GM12878 (cell line): ENCODE data around the gene SOX5. TPM values are rescaled to one million over a fixed set of nuclear protein-coding genes. Genes with fewer than 3 reads are reported as not detected.

Experiments used
- ATAC-seq: fragments of 200-7000 bp; cut with Tn5 transposase; 3 replicates; pipeline ENCODE4 v1.9.1; 2020; ENCODE audit warnings: mild to moderate bottlenecking, moderate library complexity
- BruUV-seq: library from RNA; stranded (reverse); fragments of 400-500 nt; replicated peaks from 2 replicates; lab custom pipeline; 2021; lab: Mats Ljungman, UMichigan
- CTCF ChIA-PET: fragments of 300-600 bp; sonication (Branson Sonifier 250); formaldehyde crosslinking; extraction: SDS; loops from one replicate; lab custom pipeline; 2021; ENCODE audit warnings: inconsistent platforms; lab: Yijun Ruan, JAX
- POLR2A ChIA-PET: fragments of 350-600 bp; formaldehyde crosslinking; extraction: SDS; loops from one replicate; lab custom pipeline; 2021; ENCODE audit warnings: inconsistent platforms; lab: Charles Lee
- RAD21 ChIA-PET: fragments of 300-600 bp; sonication (Branson Sonifier 250); formaldehyde crosslinking; loops from one replicate; lab custom pipeline; 2023; ENCODE audit warnings: antibody characterized with exemption; ENCODE audit not compliant: unreplicated experiment; lab: Charles Lee
- SMC1A ChIA-PET: fragments of 300-600 bp; sonication (Branson Sonifier 250); formaldehyde crosslinking; loops from one replicate; lab custom pipeline; 2023; ENCODE audit not compliant: unreplicated experiment, uncharacterized antibody; lab: Charles Lee
- DNase-seq: peaks from one replicate; pipeline ENCODE4 v3.0.0-alpha.2; 2011; ENCODE audit warnings: low read depth, low spot score
- FAIRE-seq: peaks from 3 replicates; lab custom pipeline; 2011; peaks lifted over from hg19 to GRCh38; lab: Jason Lieb, UNC
- H2AFZ ChIP-seq: 2 replicates; pipeline ENCODE4 v1.6.0; 2011; ENCODE audit warnings: low read depth, low read length, control low read depth; ENCODE audit not compliant: control insufficient read depth
- H3K27ac ChIP-seq: 2 replicates; pipeline ENCODE4 v1.5.1; 2011; ENCODE audit warnings: control low read depth; ENCODE audit not compliant: control insufficient read depth, insufficient read depth
- H3K27me3 ChIP-seq, 2 experiments: replicated peaks in 1 of 2; 2 replicates each; pipeline versions ENCODE4 v1.6.0 to v1.6.1; 2011; ENCODE audit warnings: low read length in 1 of 2; ENCODE audit not compliant: control insufficient read depth in 2 of 2, insufficient read depth in 2 of 2
- H3K36me3 ChIP-seq, 2 experiments: 2 replicates each; pipeline ENCODE4 v1.5.1; 2011; ENCODE audit warnings: low read length in 1 of 2; ENCODE audit not compliant: control insufficient read depth in 2 of 2, insufficient read depth in 2 of 2
- H3K4me1 ChIP-seq: 2 replicates; pipeline ENCODE4 v1.6.1; 2011; ENCODE audit warnings: mild to moderate bottlenecking, low read length, moderate library complexity, mixed read lengths; ENCODE audit not compliant: control insufficient read depth, insufficient read depth
- H3K4me2 ChIP-seq: 2 replicates; pipeline ENCODE4 v1.6.0; 2011; ENCODE audit warnings: control low read depth; ENCODE audit not compliant: control insufficient read depth, insufficient read depth
- H3K4me3 ChIP-seq: fragments of 200-600 bp; sonication (generic); 2 replicates; pipeline ENCODE4 v1.5.1; 2016
- H3K79me2 ChIP-seq: 2 replicates; pipeline ENCODE4 v1.6.0; 2011; ENCODE audit warnings: low read length; ENCODE audit not compliant: control insufficient read depth, insufficient read depth
- H3K9ac ChIP-seq: 2 replicates; pipeline ENCODE4 v1.8.0; 2011; ENCODE audit warnings: low read length, control low read depth, mixed read lengths; ENCODE audit not compliant: control insufficient read depth, insufficient read depth
- H3K9me3 ChIP-seq: replicated peaks from 3 replicates; pipeline ENCODE4 v1.5.1; 2011; ENCODE audit warnings: mild to moderate bottlenecking, low read length; ENCODE audit not compliant: control insufficient read depth, insufficient read depth
- H4K20me1 ChIP-seq: 2 replicates; pipeline ENCODE4 v1.6.0; 2011; ENCODE audit not compliant: control insufficient read depth, insufficient read depth
- MTA2 ChIP-seq: fragments of 450-650 bp; IDR thresholded peaks from 2 replicates; pipeline ENCODE4 v1.6.1; 2016; ENCODE audit warnings: low read depth, mild to moderate bottlenecking, moderate library complexity
- NFIC ChIP-seq: IDR thresholded peaks from 2 replicates; pipeline ENCODE4 v1.6.1; 2012; ENCODE audit warnings: low read depth, mild to moderate bottlenecking, inconsistent platforms, low read length, moderate library complexity
- SMAD1 ChIP-seq: fragments of 450-650 bp; IDR thresholded peaks from 2 replicates; pipeline ENCODE4 v1.6.1; 2018; ENCODE audit warnings: mild to moderate bottlenecking, low read depth; ENCODE audit not compliant: partially characterized antibody
- SREBF1 ChIP-seq: IDR thresholded peaks from 2 replicates; pipeline ENCODE4 v1.6.1; 2012; ENCODE audit warnings: mild to moderate bottlenecking, low read length
- WGBS: methylation state at CpG from one replicate; pipeline ENCODE4 v1.1.6; 2016; ENCODE audit warnings: low lambda C conversion rate; ENCODE audit not compliant: insufficient replicate concordance, insufficient coverage; ENCODE audit errors: missing lambda C conversion rate; 5-methylcytosine and 5-hydroxymethylcytosine counted together
- in situ Hi-C: fragments of 300-500 bp; cut with MboI; formaldehyde crosslinking; loops from 9 replicates; pipeline ENCODE4 v1.14.3; 2018; ENCODE audit warnings: mixed read lengths
- intact Hi-C: fragments of 100-400 bp; cut with micrococcal nuclease; formaldehyde crosslinking; loops from one replicate; pipeline ENCODE4 v1.14.2; 2022; ENCODE audit not compliant: unreplicated experiment
- polyA plus RNA-seq, 11 experiments: library from polyadenylated mRNA; depleted of rRNA in 4 of 11; unstranded in 6 of 11; stranded (reverse) in 5 of 11; fragments of >200 nt; fragmentation: Nextera tagmentation in 4 of 11; fragmentation: Illumina TruSeq in 1 of 11; extraction: Ambion mirVana in 4 of 11; extraction: Trizol in 1 of 11; gene quantifications; 1 replicate in 1 of 11; 2 replicates in 10 of 11; pipeline versions ENCODE4 v1.2.1 to v1.2.3, GENCODE V29; 2011 to 2016; ENCODE audit warnings: inconsistent platforms in 2 of 11, missing spikeins in 2 of 11, low read depth in 1 of 11
- total RNA-seq, 4 experiments: library from RNA; depleted of rRNA in 3 of 4; stranded (reverse); fragments of >200 nt in 3 of 4; fragmentation: Illumina TruSeq in 1 of 4; extraction: Trizol in 1 of 4; gene quantifications; 2 replicates each; pipeline versions ENCODE4 v1.2.1 to v1.2.3, GENCODE V29; 2013 to 2021
- TF ChIP-seq, protein P1 (sequence below): IDR thresholded peaks from 2 replicates; pipeline ENCODE4 v1.6.1; 2011; ENCODE audit warnings: low read depth, low read length, improper control_type of control experiment, borderline replicate concordance
- TF ChIP-seq, protein P2 (sequence below): fragments of 450-650 bp; IDR thresholded peaks from 2 replicates; pipeline ENCODE4 v1.6.1; 2017; ENCODE audit warnings: mild to moderate bottlenecking, low read depth, inconsistent platforms; ENCODE audit not compliant: poor library complexity, severe bottlenecking

The SOX5 gene
- total and polyA plus RNA-seq, 10 of the 15 experiments (the other 5 are each of a cell fraction or from before 2014, with no cell fraction given): 0.08 to 1.0 (median 0.24) TPM

DNA sequence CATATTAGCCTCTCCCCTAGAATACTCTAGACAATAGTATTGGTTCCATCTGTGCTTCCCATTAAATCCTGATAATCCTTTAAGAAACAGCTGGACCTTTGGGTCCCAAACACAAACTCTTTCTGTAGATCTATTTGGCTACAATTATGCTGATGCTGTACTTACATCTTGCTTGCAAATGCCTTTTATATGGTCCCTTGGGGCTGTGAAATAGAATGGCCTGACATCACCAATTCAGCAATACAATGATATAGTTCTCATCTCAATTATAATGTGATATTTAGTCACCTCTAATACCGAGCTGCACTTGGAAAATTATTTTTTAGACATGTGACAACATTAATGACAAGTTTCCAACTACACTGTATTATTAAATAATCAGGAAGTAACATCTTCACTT lies 261.5 kb downstream of the SOX5 start:
- TF ChIP-seq, protein P1, sequence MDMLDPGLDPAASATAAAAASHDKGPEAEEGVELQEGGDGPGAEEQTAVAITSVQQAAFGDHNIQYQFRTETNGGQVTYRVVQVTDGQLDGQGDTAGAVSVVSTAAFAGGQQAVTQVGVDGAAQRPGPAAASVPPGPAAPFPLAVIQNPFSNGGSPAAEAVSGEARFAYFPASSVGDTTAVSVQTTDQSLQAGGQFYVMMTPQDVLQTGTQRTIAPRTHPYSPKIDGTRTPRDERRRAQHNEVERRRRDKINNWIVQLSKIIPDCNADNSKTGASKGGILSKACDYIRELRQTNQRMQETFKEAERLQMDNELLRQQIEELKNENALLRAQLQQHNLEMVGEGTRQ: no peak
- TF ChIP-seq MTA2 (no peak), SREBF1 (no peak), NFIC (no peak), SMAD1 (no peak)
- TF ChIP-seq, protein P2, sequence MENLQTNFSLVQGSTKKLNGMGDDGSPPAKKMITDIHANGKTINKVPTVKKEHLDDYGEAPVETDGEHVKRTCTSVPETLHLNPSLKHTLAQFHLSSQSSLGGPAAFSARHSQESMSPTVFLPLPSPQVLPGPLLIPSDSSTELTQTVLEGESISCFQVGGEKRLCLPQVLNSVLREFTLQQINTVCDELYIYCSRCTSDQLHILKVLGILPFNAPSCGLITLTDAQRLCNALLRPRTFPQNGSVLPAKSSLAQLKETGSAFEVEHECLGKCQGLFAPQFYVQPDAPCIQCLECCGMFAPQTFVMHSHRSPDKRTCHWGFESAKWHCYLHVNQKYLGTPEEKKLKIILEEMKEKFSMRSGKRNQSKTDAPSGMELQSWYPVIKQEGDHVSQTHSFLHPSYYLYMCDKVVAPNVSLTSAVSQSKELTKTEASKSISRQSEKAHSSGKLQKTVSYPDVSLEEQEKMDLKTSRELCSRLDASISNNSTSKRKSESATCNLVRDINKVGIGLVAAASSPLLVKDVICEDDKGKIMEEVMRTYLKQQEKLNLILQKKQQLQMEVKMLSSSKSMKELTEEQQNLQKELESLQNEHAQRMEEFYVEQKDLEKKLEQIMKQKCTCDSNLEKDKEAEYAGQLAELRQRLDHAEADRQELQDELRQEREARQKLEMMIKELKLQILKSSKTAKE: no peak
- RAD21 ChIA-PET: no interaction called here
- FAIRE-seq: no peak

More for the DNA sequence above, 261.5 kb downstream of the SOX5 start:
- ATAC-seq: no peak
- BruUV-seq: no TSS peak
- H3K79me2 ChIP-seq: no peaks in the 10 kb centered on the region
- H3K4me3 ChIP-seq: no peak overlapping the region
- no peak overlapping the region for H2AFZ ChIP-seq
- H3K4me2 ChIP-seq: no peak overlapping the region
- H3K27me3 ChIP-seq: no peaks in the 10 kb centered on the region
- H4K20me1 ChIP-seq: no peaks in the 10 kb centered on the region
- CTCF ChIA-PET: interaction anchor here (0.7 to 1.4 kb wide), 2 partner anchors 8 to 11 kb away, joined by 3 read pairs; no protein-coding TSS in a partner anchor
- in situ Hi-C loops: no loop called here
- H3K9me3 ChIP-seq: no peaks in the 10 kb centered on the region
- POLR2A ChIA-PET: no interaction called here
- H3K27ac ChIP-seq: no peak overlapping the region
- intact Hi-C loops: no loop called here
- 0% methylated on average over 1 of the region's 1 CpG for WGBS
- SMC1A ChIA-PET: interaction anchor here (1.0 kb wide), 2 partner anchors 24 to 50 kb away, joined by 3 read pairs; no protein-coding TSS in a partner anchor
- H3K4me1 ChIP-seq: no peaks in the 10 kb centered on the region
- no peak overlapping the region for H3K9ac ChIP-seq
- H3K36me3 ChIP-seq: no peaks in the 10 kb centered on the region
- DNase-seq: no peak
